Measurements from ENCODE around the gene WNT1.
A peak's percentile ranks its signal among the peaks of the same experiment; 100 is the strongest.

The WNT1 gene

GRCh38 chr12:48981757-48982157 is 3.6 kb downstream of the WNT1 start:
- no peak for DNase-seq (ENCODE audit: low spot score)
- in situ Hi-C loops (cut with MboI; ENCODE audit: low sequenced_read_pairs, unreplicated experiment) = no loop called here
- no peak for TF ChIP-seq CTCF (IDR thresholded peaks at IDR 0.05; ENCODE audit: borderline replicate concordance, control extremely low read depth, extremely low read depth, insufficient read depth, missing control alignments)

- TF ChIP-seq CTCF (IDR thresholded peaks at IDR 0.05; ENCODE audit: borderline replicate concordance, control extremely low read depth, extremely low read depth, insufficient read depth, missing control alignments) = no peak
- in situ Hi-C loops (cut with MboI; ENCODE audit: low sequenced_read_pairs, unreplicated experiment) = no loop called here
- no peak for DNase-seq (ENCODE audit: low spot score)
Measured at GRCh38 chr12:48982397-48983080, 4.4 kb downstream of the WNT1 start.

GRCh38 chr12:48985475-48985897 is 7.4 kb downstream of the WNT1 start:
- in situ Hi-C loops (cut with MboI; ENCODE audit: low sequenced_read_pairs, unreplicated experiment) = no loop called here
- TF ChIP-seq CTCF (IDR thresholded peaks at IDR 0.05; ENCODE audit: borderline replicate concordance, control extremely low read depth, extremely low read depth, insufficient read depth, missing control alignments) = no peak
- DNase-seq (ENCODE audit: low spot score) = no peak

GRCh38 chr12:48985901-48986300 is 7.8 kb downstream of the WNT1 start:
- no peak for TF ChIP-seq CTCF (IDR thresholded peaks at IDR 0.05; ENCODE audit: borderline replicate concordance, control extremely low read depth, extremely low read depth, insufficient read depth, missing control alignments)
- in situ Hi-C loops (cut with MboI; ENCODE audit: low sequenced_read_pairs, unreplicated experiment) = no loop called here
- no peak for DNase-seq (ENCODE audit: low spot score)

- in situ Hi-C loops (cut with MboI; ENCODE audit: low sequenced_read_pairs, unreplicated experiment) = no loop called here
Measured at GRCh38 chr12:48986720-48987291, 8.7 kb downstream of the WNT1 start.

GRCh38 chr12:48988030-48988649 is 10.0 kb downstream of the WNT1 start:
- DNase-seq (ENCODE audit: low spot score) = peak; percentile 80
- peak; percentile 94 for TF ChIP-seq CTCF (IDR thresholded peaks at IDR 0.05; ENCODE audit: borderline replicate concordance, control extremely low read depth, extremely low read depth, insufficient read depth, missing control alignments)
- in situ Hi-C loops (cut with MboI; ENCODE audit: low sequenced_read_pairs, unreplicated experiment) = no loop called here

More at GRCh38 chr12:48986720-48987291, 8.7 kb downstream of the WNT1 start:
- no peak for TF ChIP-seq CTCF (IDR thresholded peaks at IDR 0.05; ENCODE audit: borderline replicate concordance, control extremely low read depth, extremely low read depth, insufficient read depth, missing control alignments)
- DNase-seq (ENCODE audit: low spot score) = no peak

Data from GM13976 (cell line).